CD4-positive, alpha-beta T cell (primary cell): Measurements from ENCODE around the gene ZNF577. TPM values are rescaled to one million over a fixed set of nuclear protein-coding genes. Genes with fewer than 3 reads are reported as not detected.
A peak's percentile ranks its signal among the peaks of the same experiment; 100 is the strongest.

Experiments
- ATAC-seq: fragments of 200-7000 bp; cut with Tn5 transposase; one replicate; pipeline ENCODE4 v1.10.0; 2022; ENCODE audit warnings: mild to moderate bottlenecking; ENCODE audit not compliant: poor library complexity
- CTCF ChIA-PET: fragments of 350-600 bp; sonication (Branson Sonifier 250); formaldehyde crosslinking; loops from one replicate; lab custom pipeline; 2021; ENCODE audit warnings: antibody characterized with exemption, inconsistent platforms; lab: Charles Lee
- POLR2A ChIA-PET: fragments of 350-600 bp; sonication (Branson Sonifier 250); formaldehyde crosslinking; loops from one replicate; lab custom pipeline; 2021; ENCODE audit warnings: antibody characterized with exemption, inconsistent platforms; lab: Charles Lee
- DNase-seq, 14 experiments: peaks; one replicate each; pipeline ENCODE4 v3.0.0-alpha.2; 2013 to 2020; ENCODE audit warnings: mixed read lengths in 2 of 14
- H3K27ac ChIP-seq, 2 donors: one replicate each; pipeline versions ENCODE4 v1.5.1 to v1.7.0; 2013; ENCODE audit warnings: low read length in 2 of 2, low read depth in 1 of 2, mild to moderate bottlenecking in 1 of 2
- H3K27me3 ChIP-seq, 2 experiments: 1 replicate in 1 of 2; 2 replicates in 1 of 2; pipeline versions ENCODE4 v1.6.1 to v1.7.0; 2013; ENCODE audit warnings: low read length in 2 of 2, control low read depth in 1 of 2, mild to moderate bottlenecking in 1 of 2, moderate library complexity in 1 of 2; ENCODE audit not compliant: insufficient read depth in 2 of 2, control insufficient read depth in 1 of 2
- H3K36me3 ChIP-seq: one replicate; pipeline ENCODE4 v1.6.1; 2013; ENCODE audit warnings: low read length, control low read depth; ENCODE audit not compliant: insufficient read depth
- H3K4me1 ChIP-seq: one replicate; pipeline ENCODE4 v1.6.1; 2013; ENCODE audit warnings: low read length, control low read depth; ENCODE audit not compliant: insufficient read depth
- H3K4me3 ChIP-seq: one replicate; pipeline ENCODE4 v1.5.1; 2013; ENCODE audit warnings: mild to moderate bottlenecking, low read length, moderate library complexity
- H3K9me3 ChIP-seq, 2 experiments: 1 replicate in 1 of 2; 2 replicates in 1 of 2; pipeline versions ENCODE4 v1.6.1 to v1.7.0; 2013; ENCODE audit warnings: low read length in 2 of 2, mild to moderate bottlenecking in 2 of 2, control low read depth in 1 of 2, moderate library complexity in 1 of 2; ENCODE audit not compliant: control insufficient read depth in 1 of 2, insufficient read depth in 1 of 2
- H3K27ac Mint-ChIP-seq: one replicate; pipeline ENCODE4 v1.8.0; 2020; ENCODE audit warnings: mixed read lengths
- H3K27me3 Mint-ChIP-seq: one replicate; pipeline ENCODE4 v1.8.0; 2021; ENCODE audit warnings: mixed read lengths
- H3K36me3 Mint-ChIP-seq: one replicate; pipeline ENCODE4 v1.8.0; 2021; ENCODE audit warnings: low read depth, mixed read lengths
- H3K4me1 Mint-ChIP-seq: one replicate; pipeline ENCODE4 v1.8.0; 2021; ENCODE audit warnings: low read depth, mixed read lengths
- H3K4me3 Mint-ChIP-seq: one replicate; pipeline ENCODE4 v1.8.0; 2020; ENCODE audit warnings: mild to moderate bottlenecking, mixed read lengths
- H3K9me3 Mint-ChIP-seq: one replicate; pipeline ENCODE4 v1.8.0; 2020; ENCODE audit warnings: mixed read lengths
- CTCF ChIP-seq: fragments of 200-600 bp; IDR thresholded peaks from one replicate; pipeline ENCODE4 v1.8.0; 2022; ENCODE audit warnings: antibody characterized with exemption, mild to moderate bottlenecking
- intact Hi-C, 2 experiments: fragments of 100-400 bp; cut with DNase I in 1 of 2; cut with micrococcal nuclease in 1 of 2; formaldehyde crosslinking; loops; one replicate each; pipeline versions ENCODE4 v1.15.1 to v1.9.0; 2023 to 2025; cut with DNase I, micrococcal nuclease
- total RNA-seq, 174 experiments: library from RNA in 2 of 174; stranded (reverse) in 2 of 174; gene quantifications; one replicate each; pipeline ENCODE4 v1.2.3 and lab custom pipeline; 2021 to 2026

Gene ZNF577
- total RNA-seq, 2 experiments from 2014 or later = 8.0 to 10.3 TPM

GRCh38 chr19:51903192-51903591 lies 15.4 kb upstream of the ZNF577 start:
- peak overlapping the region; percentile 33 for H3K27ac Mint-ChIP-seq
- no peak for DNase-seq
- peaks cover 21% of the 10 kb centered on the region for H3K9me3 Mint-ChIP-seq
- peak overlapping the region; percentile 100 for H3K4me3 Mint-ChIP-seq
- peaks cover 47 to 64% of the 10 kb centered on the region in 2 experiments for H3K9me3 ChIP-seq
- H3K36me3 ChIP-seq = peaks cover 24% of the 10 kb centered on the region
- intact Hi-C loops = loop anchor here (5.0 to 10.0 kb wide), 2 partner anchors 82 to 84 kb away; partner anchors contain the start of gene ZNF350 (in 2 of the 2)
- peaks cover 5 to 6% of the 10 kb centered on the region in 2 experiments for H3K27me3 ChIP-seq
- no peak for TF ChIP-seq CTCF
- H3K36me3 Mint-ChIP-seq = peaks cover 88% of the 10 kb centered on the region
- ChIA-PET CTCF (no interaction called here), POLR2A (interaction anchor here (2.0 kb wide), 1 partner anchor 146 kb away, joined by 7 read pairs; the partner anchor contains the start of gene ZNF432)
- no peak for ATAC-seq
- peaks cover 25% of the 10 kb centered on the region for H3K27me3 Mint-ChIP-seq
- H3K4me1 Mint-ChIP-seq = peaks cover 29% of the 10 kb centered on the region
- H3K4me3 ChIP-seq = no peak overlapping the region
- H3K27ac ChIP-seq = no peak overlapping the region
- peaks cover 14% of the 10 kb centered on the region for H3K4me1 ChIP-seq

GRCh38 chr19:51901860-51902259 lies 14.1 kb upstream of the ZNF577 start:
- intact Hi-C loops = loop anchor here (5.0 to 10.0 kb wide), 2 partner anchors 83 to 85 kb away; partner anchors contain the start of gene ZNF350 (in 2 of the 2)
- Histone ChIP-seq H3K4me3 (no peak overlapping the region), H3K27me3 (no peaks in the 10 kb centered on the region), H3K9me3 (peaks cover 52 to 71% of the 10 kb centered on the region in 2 experiments), H3K27ac (no peak overlapping the region), H3K4me1 (peaks cover 14% of the 10 kb centered on the region), H3K36me3 (peaks cover 37% of the 10 kb centered on the region)
- H3K4me3 Mint-ChIP-seq = peak overlapping the region; percentile 100
- H3K9me3 Mint-ChIP-seq = peaks cover 19% of the 10 kb centered on the region
- peaks cover 14% of the 10 kb centered on the region for H3K27me3 Mint-ChIP-seq
- H3K27ac Mint-ChIP-seq = no peak overlapping the region
- ATAC-seq (no peak), DNase-seq (no peak)
- TF ChIP-seq CTCF = no peak
- POLR2A ChIA-PET = no interaction called here
- H3K36me3 Mint-ChIP-seq = peaks cover 93% of the 10 kb centered on the region
- CTCF ChIA-PET = no interaction called here
- H3K4me1 Mint-ChIP-seq = peaks cover 29% of the 10 kb centered on the region

- H3K36me3 ChIP-seq = peaks cover 60% of the 10 kb centered on the region
- no peak for DNase-seq
These were observed 3.5 kb upstream of the ZNF577 start for GRCh38 chr19:51891193-51891747.

More at GRCh38 chr19:51891193-51891747, 3.5 kb upstream of the ZNF577 start:
- no peak overlapping the region for H3K4me3 ChIP-seq
- H3K27ac ChIP-seq = no peak overlapping the region
- TF ChIP-seq CTCF = no peak
- ATAC-seq = no peak
- intact Hi-C loops = no loop called here
- no peaks in the 10 kb centered on the region for H3K27me3 ChIP-seq
- peaks cover 7% of the 10 kb centered on the region for H3K4me1 ChIP-seq
- ChIA-PET POLR2A (no interaction called here), CTCF (no interaction called here)
- H3K9me3 Mint-ChIP-seq = peaks cover 18% of the 10 kb centered on the region
- H3K4me3 Mint-ChIP-seq = no peak overlapping the region
- peaks cover 100% of the 10 kb centered on the region for H3K36me3 Mint-ChIP-seq
- H3K4me1 Mint-ChIP-seq = peaks cover 21% of the 10 kb centered on the region
- H3K9me3 ChIP-seq = peaks cover 40 to 98% of the 10 kb centered on the region in 2 experiments
- H3K27ac Mint-ChIP-seq = no peak overlapping the region
- H3K27me3 Mint-ChIP-seq = no peaks in the 10 kb centered on the region
